GM12874 (cell line): ENCODE measurements around the gene TBC1D20.

Experiments
- TF ChIP-seq, protein P1 (sequence below): IDR thresholded peaks from 2 replicates; pipeline ENCODE4 v1.5.1; 2011; ENCODE audit warnings: low read depth, mild to moderate bottlenecking, control low read depth, low read length, moderate library complexity; ENCODE audit not compliant: insufficient read depth

Gene TBC1D20

GRCh38 chr20:426566-426965 is 35.8 kb downstream of the TBC1D20 start:
- TF ChIP-seq, protein P1, sequence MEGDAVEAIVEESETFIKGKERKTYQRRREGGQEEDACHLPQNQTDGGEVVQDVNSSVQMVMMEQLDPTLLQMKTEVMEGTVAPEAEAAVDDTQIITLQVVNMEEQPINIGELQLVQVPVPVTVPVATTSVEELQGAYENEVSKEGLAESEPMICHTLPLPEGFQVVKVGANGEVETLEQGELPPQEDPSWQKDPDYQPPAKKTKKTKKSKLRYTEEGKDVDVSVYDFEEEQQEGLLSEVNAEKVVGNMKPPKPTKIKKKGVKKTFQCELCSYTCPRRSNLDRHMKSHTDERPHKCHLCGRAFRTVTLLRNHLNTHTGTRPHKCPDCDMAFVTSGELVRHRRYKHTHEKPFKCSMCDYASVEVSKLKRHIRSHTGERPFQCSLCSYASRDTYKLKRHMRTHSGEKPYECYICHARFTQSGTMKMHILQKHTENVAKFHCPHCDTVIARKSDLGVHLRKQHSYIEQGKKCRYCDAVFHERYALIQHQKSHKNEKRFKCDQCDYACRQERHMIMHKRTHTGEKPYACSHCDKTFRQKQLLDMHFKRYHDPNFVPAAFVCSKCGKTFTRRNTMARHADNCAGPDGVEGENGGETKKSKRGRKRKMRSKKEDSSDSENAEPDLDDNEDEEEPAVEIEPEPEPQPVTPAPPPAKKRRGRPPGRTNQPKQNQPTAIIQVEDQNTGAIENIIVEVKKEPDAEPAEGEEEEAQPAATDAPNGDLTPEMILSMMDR, result no peak

GRCh38 chr20:421685-422250 is 40.6 kb downstream of the TBC1D20 start:
- TF ChIP-seq, protein P1, result no peak

DNA sequence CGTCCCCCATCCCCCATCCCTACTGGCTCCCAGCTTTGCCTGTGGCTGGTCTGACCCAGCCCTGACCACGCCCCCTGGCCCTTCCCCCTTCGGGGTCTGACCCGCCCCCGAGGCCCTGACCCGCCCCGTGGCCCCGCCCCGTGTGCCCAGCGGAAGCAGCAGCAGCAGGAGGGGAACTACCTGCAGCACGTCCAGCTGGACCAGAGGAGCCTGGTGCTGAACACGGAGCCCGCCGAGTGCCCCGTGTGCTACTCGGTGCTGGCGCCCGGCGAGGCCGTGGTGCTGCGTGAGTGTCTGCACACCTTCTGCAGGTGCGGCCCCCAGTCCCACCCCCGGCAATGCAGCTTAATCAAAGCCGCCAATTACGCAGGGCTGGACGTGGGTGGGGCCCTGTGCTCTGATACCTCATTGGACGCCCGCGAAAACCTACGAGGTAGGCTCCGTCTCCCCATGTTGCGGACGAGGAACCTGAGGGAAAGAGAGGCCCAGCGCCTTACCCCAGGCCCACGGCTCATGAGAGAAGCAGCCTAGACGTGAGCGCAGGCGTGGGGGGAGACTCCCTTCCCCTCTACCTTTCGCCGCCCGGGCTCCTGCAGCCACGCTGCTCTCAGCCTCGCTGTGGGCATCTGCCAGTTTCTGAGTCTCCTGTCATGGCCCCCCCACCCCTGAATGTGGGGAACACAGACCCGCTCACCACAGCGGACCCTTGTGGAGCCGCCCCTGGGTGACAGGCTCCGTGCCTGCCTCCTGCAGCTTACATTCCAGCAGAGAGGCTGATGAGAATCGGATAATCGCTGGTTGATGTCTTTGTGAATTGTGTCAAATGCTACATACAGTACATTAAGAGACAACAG is 41.4 kb downstream of the TBC1D20 start:
- TF ChIP-seq, protein P1, result no peak

DNA sequence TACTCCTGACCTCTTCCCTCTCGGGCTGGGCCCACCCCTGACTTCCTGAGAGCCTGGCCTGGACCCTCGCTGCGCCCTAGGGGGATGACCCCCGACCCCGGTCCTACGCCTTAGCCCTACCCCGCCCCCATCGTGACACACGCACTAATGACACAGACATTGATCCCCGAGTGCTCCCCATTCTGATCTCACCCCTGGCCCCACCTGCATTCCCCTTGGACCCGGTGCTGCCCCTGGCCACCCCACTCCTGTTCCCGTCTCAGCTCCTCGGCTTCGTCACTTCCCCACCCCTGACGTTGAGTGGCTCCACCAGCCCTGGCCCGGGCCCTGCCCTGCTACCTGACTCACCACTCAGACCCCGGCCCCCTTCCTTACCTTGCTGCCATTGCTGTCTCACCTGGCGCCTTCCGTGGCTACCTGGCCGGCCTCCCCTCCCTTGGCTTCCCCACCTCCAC is 42.1 kb downstream of the TBC1D20 start:
- TF ChIP-seq, protein P1, result no peak

- TF ChIP-seq, protein P1, result no peak
Observed at GRCh38 chr20:419556-420165, 42.7 kb downstream of the TBC1D20 start.

DNA sequence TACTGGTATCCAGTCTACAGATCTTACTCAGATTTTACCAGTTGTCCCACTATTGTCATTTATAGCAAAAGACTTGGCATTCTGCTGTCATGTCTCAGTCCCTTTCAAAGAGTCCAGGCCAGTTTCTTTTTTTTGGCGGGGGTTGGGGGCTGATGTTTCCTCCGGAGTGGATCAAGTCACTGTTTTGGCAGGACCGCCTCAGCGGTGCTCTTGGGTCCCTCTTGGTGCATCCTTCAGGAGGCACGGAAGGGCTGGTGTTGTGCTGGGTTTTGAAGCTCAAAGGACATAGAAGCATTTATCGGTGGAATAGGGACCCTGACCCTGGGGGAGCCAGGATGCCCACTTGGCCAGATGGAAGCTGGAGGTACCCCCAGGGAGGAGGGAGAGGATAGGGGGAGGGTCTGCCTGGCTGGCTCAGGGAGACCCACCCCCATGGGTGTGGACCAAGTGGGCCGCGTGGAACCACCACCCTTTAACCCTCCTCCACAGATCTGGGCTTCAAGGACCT is 43.4 kb downstream of the TBC1D20 start:
- TF ChIP-seq, protein P1, result no peak

GRCh38 chr20:417801-418342 is 44.5 kb downstream of the TBC1D20 start:
- TF ChIP-seq, protein P1, result no peak
